ENCODE measurements around the gene TAX1BP3. TPM values are rescaled to one million over a fixed set of nuclear protein-coding genes. Genes with fewer than 3 reads are reported as not detected.

The TAX1BP3 gene
- total RNA-seq, 1 donor from 2014 or later = 136 TPM

- DNase-seq (ENCODE audit: low spot score in 2 of 2, unreplicated experiment in 2 of 2) = no peak
- no peaks in the 10 kb centered on the region for H3K27me3 Mint-ChIP-seq (ENCODE audit: low read depth)
- H3K4me1 Mint-ChIP-seq = peaks cover 8% of the 10 kb centered on the region
- H3K27ac Mint-ChIP-seq = peak overlapping the region; percentile 33
- TF ChIP-seq, protein P1, sequence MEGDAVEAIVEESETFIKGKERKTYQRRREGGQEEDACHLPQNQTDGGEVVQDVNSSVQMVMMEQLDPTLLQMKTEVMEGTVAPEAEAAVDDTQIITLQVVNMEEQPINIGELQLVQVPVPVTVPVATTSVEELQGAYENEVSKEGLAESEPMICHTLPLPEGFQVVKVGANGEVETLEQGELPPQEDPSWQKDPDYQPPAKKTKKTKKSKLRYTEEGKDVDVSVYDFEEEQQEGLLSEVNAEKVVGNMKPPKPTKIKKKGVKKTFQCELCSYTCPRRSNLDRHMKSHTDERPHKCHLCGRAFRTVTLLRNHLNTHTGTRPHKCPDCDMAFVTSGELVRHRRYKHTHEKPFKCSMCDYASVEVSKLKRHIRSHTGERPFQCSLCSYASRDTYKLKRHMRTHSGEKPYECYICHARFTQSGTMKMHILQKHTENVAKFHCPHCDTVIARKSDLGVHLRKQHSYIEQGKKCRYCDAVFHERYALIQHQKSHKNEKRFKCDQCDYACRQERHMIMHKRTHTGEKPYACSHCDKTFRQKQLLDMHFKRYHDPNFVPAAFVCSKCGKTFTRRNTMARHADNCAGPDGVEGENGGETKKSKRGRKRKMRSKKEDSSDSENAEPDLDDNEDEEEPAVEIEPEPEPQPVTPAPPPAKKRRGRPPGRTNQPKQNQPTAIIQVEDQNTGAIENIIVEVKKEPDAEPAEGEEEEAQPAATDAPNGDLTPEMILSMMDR (IDR thresholded peaks at IDR 0.05; ENCODE audit: unreplicated experiment) = no peak
- H3K36me3 Mint-ChIP-seq = no peaks in the 10 kb centered on the region
- no peak overlapping the region for H3K4me3 Mint-ChIP-seq
- H3K9me3 Mint-ChIP-seq = no peaks in the 10 kb centered on the region
Observed at GRCh38 chr17:3656755-3657587, 11.4 kb downstream of the TAX1BP3 start.

DNA sequence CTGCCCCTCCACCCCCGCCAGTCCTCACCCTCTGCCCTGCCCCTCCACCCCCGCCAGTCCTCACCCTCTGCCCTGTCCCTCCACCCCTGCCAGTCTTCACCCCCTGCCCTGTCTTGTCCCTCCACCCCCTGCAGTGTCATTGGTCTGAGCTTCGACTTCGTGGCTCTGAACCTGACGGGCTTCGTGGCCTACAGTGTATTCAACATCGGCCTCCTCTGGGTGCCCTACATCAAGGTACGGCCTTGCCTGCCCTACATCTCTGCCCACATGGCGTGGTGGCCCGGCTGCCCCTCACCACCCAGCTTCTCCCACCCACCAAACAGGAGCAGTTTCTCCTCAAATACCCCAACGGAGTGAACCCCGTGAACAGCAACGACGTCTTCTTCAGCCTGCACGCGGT lies 12.0 kb downstream of the TAX1BP3 start:
- TF ChIP-seq, protein P1 (IDR thresholded peaks at IDR 0.05; ENCODE audit: unreplicated experiment) = no peak
- peak overlapping the region; percentile 33 for H3K27ac Mint-ChIP-seq
- no peaks in the 10 kb centered on the region for H3K27me3 Mint-ChIP-seq (ENCODE audit: low read depth)
- H3K4me3 Mint-ChIP-seq = no peak overlapping the region
- H3K9me3 Mint-ChIP-seq = no peaks in the 10 kb centered on the region
- peaks cover 8% of the 10 kb centered on the region for H3K4me1 Mint-ChIP-seq
- no peak for DNase-seq (ENCODE audit: low spot score in 2 of 2, unreplicated experiment in 2 of 2)
- no peaks in the 10 kb centered on the region for H3K36me3 Mint-ChIP-seq

DNA sequence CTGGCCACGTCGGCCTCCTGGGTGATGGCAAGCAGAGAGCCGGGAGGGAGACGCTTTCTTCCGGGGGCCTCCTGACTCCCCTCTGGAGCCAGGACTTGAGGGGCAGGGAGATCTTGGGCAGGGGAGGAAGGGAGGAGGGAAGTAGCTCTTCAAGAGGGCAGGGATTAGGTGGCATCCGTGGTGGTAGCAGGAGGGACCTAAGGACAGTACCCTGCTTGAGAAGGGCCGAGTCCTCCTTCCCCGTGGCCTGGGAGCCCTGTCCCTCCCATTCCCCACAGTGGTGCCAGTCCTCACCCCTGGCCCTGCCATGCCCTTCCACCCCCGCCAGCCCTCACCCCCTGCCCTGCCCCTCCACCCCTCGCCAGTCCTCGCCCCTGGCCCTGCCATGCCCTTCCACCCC lies 12.6 kb downstream of the TAX1BP3 start:
- H3K4me3 Mint-ChIP-seq = no peak overlapping the region
- H3K27me3 Mint-ChIP-seq (ENCODE audit: low read depth) = no peaks in the 10 kb centered on the region
- no peaks in the 10 kb centered on the region for H3K36me3 Mint-ChIP-seq
- H3K4me1 Mint-ChIP-seq = peaks cover 8% of the 10 kb centered on the region
- DNase-seq (ENCODE audit: low spot score in 2 of 2, unreplicated experiment in 2 of 2) = no peak
- TF ChIP-seq, protein P1 (IDR thresholded peaks at IDR 0.05; ENCODE audit: unreplicated experiment) = no peak
- no peak overlapping the region for H3K27ac Mint-ChIP-seq
- H3K9me3 Mint-ChIP-seq = no peaks in the 10 kb centered on the region

GRCh38 chr17:3647769-3648555 lies 20.4 kb downstream of the TAX1BP3 start:
- TF ChIP-seq, protein P1 (IDR thresholded peaks at IDR 0.05; ENCODE audit: unreplicated experiment) = no peak
- H3K4me1 Mint-ChIP-seq = no peaks in the 10 kb centered on the region
- no peaks in the 10 kb centered on the region for H3K9me3 Mint-ChIP-seq
- no peak overlapping the region for H3K4me3 Mint-ChIP-seq
- peak overlapping the region; percentile 23 for H3K27ac Mint-ChIP-seq
- peak in 1 of 2 experiments; percentile 54 for DNase-seq (ENCODE audit: low spot score in 2 of 2, unreplicated experiment in 2 of 2)
- H3K27me3 Mint-ChIP-seq (ENCODE audit: low read depth) = no peaks in the 10 kb centered on the region
- H3K36me3 Mint-ChIP-seq = peaks cover 2% of the 10 kb centered on the region

DNA sequence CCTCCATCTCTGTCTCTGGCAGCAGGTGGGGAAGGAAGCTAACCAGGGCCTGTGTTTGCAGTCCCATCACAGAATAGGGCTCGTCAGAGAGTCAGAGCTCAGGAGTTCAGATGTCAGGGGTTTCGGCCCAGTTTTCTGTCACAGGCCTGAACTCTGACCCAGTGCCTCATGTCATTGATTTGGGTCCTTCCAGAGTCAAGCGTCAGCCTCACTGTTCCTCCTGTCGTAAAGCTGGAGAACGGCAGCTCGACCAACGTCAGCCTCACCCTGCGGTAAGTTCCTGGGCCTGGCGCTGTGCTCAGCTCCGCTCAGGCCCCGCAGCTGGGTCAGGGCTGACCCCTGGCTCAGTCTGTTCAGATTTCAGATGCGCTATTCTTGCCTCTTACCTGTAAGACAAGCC lies 21.1 kb downstream of the TAX1BP3 start:
- Mint-ChIP-seq H3K4me3 (no peak overlapping the region), H3K27ac (no peak overlapping the region), H3K4me1 (no peaks in the 10 kb centered on the region), H3K27me3 (ENCODE audit: low read depth) (no peaks in the 10 kb centered on the region), H3K36me3 (peaks cover 2% of the 10 kb centered on the region), H3K9me3 (no peaks in the 10 kb centered on the region)
- no peak for DNase-seq (ENCODE audit: low spot score in 2 of 2, unreplicated experiment in 2 of 2)
- TF ChIP-seq, protein P1 (IDR thresholded peaks at IDR 0.05; ENCODE audit: unreplicated experiment) = no peak

Data from mesothelial cell of epicardium (in vitro differentiated cells).